PC-3 (cell line): ENCODE results near the gene ENTHD1. TPM values are rescaled to one million over a fixed set of nuclear protein-coding genes. Genes with fewer than 3 reads are reported as not detected.

Experiments used
- ATAC-seq: fragments of 200-7000 bp; cut with Tn5 transposase; 2 replicates; pipeline ENCODE4 v1.9.1; 2020; ENCODE audit warnings: mild to moderate bottlenecking, moderate library complexity
- BruUV-seq: library from RNA; stranded (reverse); fragments of 400-500 nt; replicated peaks from 2 replicates; lab custom pipeline; 2021; lab: Mats Ljungman, UMichigan
- CTCF ChIA-PET: fragments of 300-600 bp; sonication (Branson Sonifier 250); formaldehyde crosslinking; loops from one replicate; lab custom pipeline; 2022; ENCODE audit warnings: antibody characterized with exemption; lab: Charles Lee
- POLR2A ChIA-PET: fragments of 300-600 bp; sonication (Branson Sonifier 250); formaldehyde crosslinking; loops from one replicate; lab custom pipeline; 2022; ENCODE audit warnings: antibody characterized with exemption; ENCODE audit not compliant: unreplicated experiment; lab: Charles Lee
- DNase-seq: peaks from one replicate; pipeline ENCODE4 v3.0.0-alpha.2; 2015
- H2AFZ ChIP-seq: fragments of 300-600 bp; sonication (generic); 2 replicates; pipeline ENCODE4 v1.6.0; 2016; ENCODE audit warnings: antibody characterized with exemption, low read length
- H3F3A ChIP-seq: fragments of 300-600 bp; sonication (generic); one replicate; pipeline ENCODE4 v1.6.0; 2017; ENCODE audit warnings: antibody characterized with exemption, low read length, control low read depth, mild to moderate bottlenecking; ENCODE audit not compliant: unreplicated experiment
- H3K27ac ChIP-seq: fragments of 300-600 bp; sonication (generic); 2 replicates; pipeline ENCODE4 v1.5.1; 2016; ENCODE audit warnings: mild to moderate bottlenecking, low read length
- H3K27me3 ChIP-seq: fragments of 300-600 bp; sonication (generic); 2 replicates; pipeline ENCODE4 v1.6.1; 2016; ENCODE audit warnings: low read length, mixed read lengths
- H3K36me3 ChIP-seq: fragments of 300-600 bp; sonication (generic); 2 replicates; pipeline ENCODE4 v1.6.1; 2016; ENCODE audit warnings: low read depth, mixed run types, low read length, mixed read lengths
- H3K4me1 ChIP-seq: fragments of 300-600 bp; sonication (generic); 2 replicates; pipeline ENCODE4 v1.5.1; 2016; ENCODE audit warnings: low read length; ENCODE audit not compliant: insufficient read depth
- H3K4me2 ChIP-seq: fragments of 300-600 bp; sonication (generic); 2 replicates; pipeline ENCODE4 v1.6.0; 2016; ENCODE audit warnings: low read length
- H3K4me3 ChIP-seq: fragments of 300-600 bp; sonication (generic); 2 replicates; pipeline ENCODE4 v1.5.1; 2016; ENCODE audit warnings: mild to moderate bottlenecking, low read length, mixed read lengths
- H3K79me2 ChIP-seq: fragments of 300-600 bp; sonication (generic); 2 replicates; pipeline ENCODE4 v1.6.1; 2017; ENCODE audit warnings: low read length, mixed read lengths
- H3K9ac ChIP-seq: fragments of 300-600 bp; sonication (generic); 2 replicates; pipeline ENCODE4 v1.6.0; 2016; ENCODE audit warnings: mild to moderate bottlenecking, low read length
- H3K9me2 ChIP-seq: fragments of 300-600 bp; sonication (generic); replicated peaks from 2 replicates; pipeline ENCODE4 v1.6.1; 2016; ENCODE audit warnings: mixed run types, low read length, mixed read lengths
- H3K9me3 ChIP-seq: fragments of 300-600 bp; sonication (generic); 2 replicates; pipeline ENCODE4 v1.6.1; 2016; ENCODE audit warnings: low read length, mixed read lengths
- H4K20me1 ChIP-seq: fragments of 300-600 bp; sonication (generic); 2 replicates; pipeline ENCODE4 v1.6.1; 2016; ENCODE audit warnings: low read length, mixed read lengths
- CTCF ChIP-seq: fragments of 300-600 bp; sonication (generic); conservative IDR thresholded peaks from 2 replicates; pipeline ENCODE4 v1.5.1; 2017; ENCODE audit warnings: antibody characterized with exemption, low read depth, mild to moderate bottlenecking, low read length
- EZH2 ChIP-seq: fragments of 300-600 bp; sonication (generic); IDR thresholded peaks from one replicate; pipeline ENCODE4 v1.6.1; 2017; ENCODE audit warnings: antibody characterized with exemption, mild to moderate bottlenecking, low read length; ENCODE audit not compliant: unreplicated experiment
- EZH2phosphoT487 ChIP-seq: fragments of 300-600 bp; sonication (generic); IDR thresholded peaks from 2 replicates; pipeline ENCODE4 v1.6.1; 2018; ENCODE audit warnings: mild to moderate bottlenecking, antibody characterized with exemption, low read length, borderline replicate concordance
- intact Hi-C: fragments of 100-400 bp; cut with micrococcal nuclease; formaldehyde crosslinking; loops from 2 replicates; pipeline ENCODE4 v1.9.0; 2023
- total RNA-seq: library from RNA; depleted of rRNA; stranded (reverse); fragments of >200 nt; gene quantifications from 2 replicates; pipeline ENCODE4 v1.2.3, GENCODE V29; 2014

Gene ENTHD1
- total RNA-seq, 1 experiment from 2014 or later: not detected

GRCh38 chr22:39718921-39719475, 174.6 kb downstream of the ENTHD1 start:
- H4K20me1 ChIP-seq: no peaks in the 10 kb centered on the region
- no peak overlapping the region for H3K4me3 ChIP-seq
- ATAC-seq (no peak), DNase-seq (no peak)
- CTCF ChIA-PET: no interaction called here
- no peaks in the 10 kb centered on the region for H3F3A ChIP-seq
- no peaks in the 10 kb centered on the region for H3K9me2 ChIP-seq
- H3K79me2 ChIP-seq: no peaks in the 10 kb centered on the region
- H2AFZ ChIP-seq: no peak overlapping the region
- H3K9ac ChIP-seq: no peak overlapping the region
- H3K27me3 ChIP-seq: peaks cover 18% of the 10 kb centered on the region
- BruUV-seq: no TSS peak
- no peak overlapping the region for H3K27ac ChIP-seq
- no peaks in the 10 kb centered on the region for H3K4me1 ChIP-seq
- intact Hi-C loops: no loop called here
- TF ChIP-seq CTCF: no peak
- TF ChIP-seq EZH2phosphoT487: no peak
- no peak for TF ChIP-seq EZH2
- POLR2A ChIA-PET: no interaction called here
- no peak overlapping the region for H3K4me2 ChIP-seq
- no peaks in the 10 kb centered on the region for H3K36me3 ChIP-seq
- no peaks in the 10 kb centered on the region for H3K9me3 ChIP-seq

- ATAC-seq: no peak
- H3K4me1 ChIP-seq: no peaks in the 10 kb centered on the region
- H3K4me2 ChIP-seq: no peak overlapping the region
- H3K36me3 ChIP-seq: no peaks in the 10 kb centered on the region
- ChIA-PET POLR2A (no interaction called here), CTCF (no interaction called here)
- no peaks in the 10 kb centered on the region for H3K79me2 ChIP-seq
- no peaks in the 10 kb centered on the region for H4K20me1 ChIP-seq
- no TSS peak for BruUV-seq
- no peak overlapping the region for H3K27ac ChIP-seq
- no peak overlapping the region for H3K4me3 ChIP-seq
- peaks cover 19% of the 10 kb centered on the region for H3K27me3 ChIP-seq
- no peaks in the 10 kb centered on the region for H3K9me2 ChIP-seq
- no peak overlapping the region for H3K9ac ChIP-seq
- no peak for DNase-seq
- H3K9me3 ChIP-seq: no peaks in the 10 kb centered on the region
- intact Hi-C loops: no loop called here
- no peak overlapping the region for H2AFZ ChIP-seq
- no peak for TF ChIP-seq EZH2phosphoT487
- no peak for TF ChIP-seq EZH2
- no peak for TF ChIP-seq CTCF
- no peaks in the 10 kb centered on the region for H3F3A ChIP-seq
Measured at GRCh38 chr22:39718206-39718605, 175.4 kb downstream of the ENTHD1 start.

GRCh38 chr22:39717099-39717498, 176.5 kb downstream of the ENTHD1 start:
- BruUV-seq: no TSS peak
- Histone ChIP-seq H2AFZ (no peak overlapping the region), H3K4me1 (no peaks in the 10 kb centered on the region), H3K36me3 (no peaks in the 10 kb centered on the region), H3K9ac (no peak overlapping the region), H3F3A (no peaks in the 10 kb centered on the region), H3K9me3 (no peaks in the 10 kb centered on the region), H3K27me3 (peaks cover 30% of the 10 kb centered on the region), H3K9me2 (no peaks in the 10 kb centered on the region), H3K79me2 (no peaks in the 10 kb centered on the region), H3K4me2 (no peak overlapping the region), H3K4me3 (no peak overlapping the region), H4K20me1 (no peaks in the 10 kb centered on the region), H3K27ac (no peak overlapping the region)
- DNase-seq (no peak), ATAC-seq (no peak)
- POLR2A ChIA-PET: no interaction called here
- intact Hi-C loops: no loop called here
- CTCF ChIA-PET: no interaction called here
- no peak for TF ChIP-seq EZH2
- no peak for TF ChIP-seq EZH2phosphoT487
- no peak for TF ChIP-seq CTCF
